Caco-2 (cell line): ENCODE data around the gene HSPA8. TPM values are rescaled to one million over a fixed set of nuclear protein-coding genes. Genes with fewer than 3 reads are reported as not detected.

Source experiments
- BruUV-seq: library from RNA; stranded (reverse); fragments of 400-500 nt; replicated peaks from 2 replicates; lab custom pipeline; 2021; lab: Mats Ljungman, UMichigan
- CTCF ChIA-PET: fragments of 300-600 bp; sonication (Branson Sonifier 250); formaldehyde crosslinking; loops from one replicate; lab custom pipeline; 2022; ENCODE audit warnings: antibody characterized with exemption; lab: Charles Lee
- POLR2A ChIA-PET: fragments of 300-600 bp; sonication (Branson Sonifier 250); formaldehyde crosslinking; loops from one replicate; lab custom pipeline; 2022; ENCODE audit warnings: antibody characterized with exemption; lab: Charles Lee
- DNase-seq, 2 experiments: peaks; one replicate each; pipeline versions ENCODE4 v3.0.0 to v3.0.0-alpha.2; 2020 to 2022
- H3K27me3 ChIP-seq: replicated peaks from 2 replicates; pipeline ENCODE4 v1.6.0; 2011; ENCODE audit warnings: low read length; ENCODE audit not compliant: control insufficient read depth, insufficient read depth
- H3K36me3 ChIP-seq: 2 replicates; pipeline ENCODE4 v1.5.1; 2011; ENCODE audit warnings: low read length; ENCODE audit not compliant: control insufficient read depth, insufficient read depth
- H3K4me1 ChIP-seq: fragments of 250-450 bp; sonication (Bioruptor Pico); 2 replicates; pipeline ENCODE4 v1.5.1; 2020; ENCODE audit warnings: mild to moderate bottlenecking
- H3K4me3 ChIP-seq: 2 replicates; pipeline ENCODE4 v1.5.1; 2011; ENCODE audit warnings: low read depth, mild to moderate bottlenecking, control low read depth, low read length
- H3K9me3 ChIP-seq: fragments of 250-450 bp; sonication (Bioruptor Pico); 2 replicates; pipeline ENCODE4 v1.5.1; 2020; ENCODE audit warnings: mild to moderate bottlenecking, moderate library complexity
- H3K27ac Mint-ChIP-seq: one replicate; pipeline ENCODE4 v1.8.0; 2022; ENCODE audit warnings: mixed read lengths; ENCODE audit not compliant: unreplicated experiment
- H3K27me3 Mint-ChIP-seq: one replicate; pipeline ENCODE4 v1.8.0; 2022; ENCODE audit warnings: mixed read lengths; ENCODE audit not compliant: insufficient read depth, unreplicated experiment
- H3K36me3 Mint-ChIP-seq: one replicate; pipeline ENCODE4 v1.8.0; 2022; ENCODE audit warnings: mild to moderate bottlenecking, mixed read lengths; ENCODE audit not compliant: insufficient read depth, unreplicated experiment
- H3K4me1 Mint-ChIP-seq: one replicate; pipeline ENCODE4 v1.8.0; 2022; ENCODE audit warnings: low read depth, mixed read lengths; ENCODE audit not compliant: unreplicated experiment
- H3K4me3 Mint-ChIP-seq: one replicate; pipeline ENCODE4 v1.8.0; 2022; ENCODE audit warnings: mild to moderate bottlenecking, moderate library complexity, mixed read lengths; ENCODE audit not compliant: unreplicated experiment
- H3K9me3 Mint-ChIP-seq: one replicate; pipeline ENCODE4 v1.8.0; 2022; ENCODE audit warnings: mixed read lengths; ENCODE audit not compliant: unreplicated experiment
- intact Hi-C: fragments of 100-400 bp; cut with micrococcal nuclease; formaldehyde crosslinking; loops from one replicate; pipeline ENCODE4 v1.10.0; 2022; ENCODE audit not compliant: unreplicated experiment
- total RNA-seq: library from RNA; stranded (reverse); gene quantifications from 2 replicates; pipeline ENCODE4 v1.2.3, GENCODE V29; 2022
- TF ChIP-seq, protein P1 (sequence below), 2 experiments: fragments of 200-600 bp in 1 of 2; IDR thresholded peaks; 1 replicate in 1 of 2; 2 replicates in 1 of 2; pipeline versions ENCODE4 v1.5.1 to v1.8.0; 2011 to 2022; ENCODE audit warnings: antibody characterized with exemption in 1 of 2, control low read depth in 1 of 2, inconsistent platforms in 1 of 2, low read depth in 1 of 2, low read length in 1 of 2, mild to moderate bottlenecking in 1 of 2, moderate library complexity in 1 of 2; ENCODE audit not compliant: insufficient read depth in 1 of 2, severe bottlenecking in 1 of 2, unreplicated experiment in 1 of 2

Gene HSPA8
- total RNA-seq, 1 experiment from 2014 or later: 1,923 TPM

DNA sequence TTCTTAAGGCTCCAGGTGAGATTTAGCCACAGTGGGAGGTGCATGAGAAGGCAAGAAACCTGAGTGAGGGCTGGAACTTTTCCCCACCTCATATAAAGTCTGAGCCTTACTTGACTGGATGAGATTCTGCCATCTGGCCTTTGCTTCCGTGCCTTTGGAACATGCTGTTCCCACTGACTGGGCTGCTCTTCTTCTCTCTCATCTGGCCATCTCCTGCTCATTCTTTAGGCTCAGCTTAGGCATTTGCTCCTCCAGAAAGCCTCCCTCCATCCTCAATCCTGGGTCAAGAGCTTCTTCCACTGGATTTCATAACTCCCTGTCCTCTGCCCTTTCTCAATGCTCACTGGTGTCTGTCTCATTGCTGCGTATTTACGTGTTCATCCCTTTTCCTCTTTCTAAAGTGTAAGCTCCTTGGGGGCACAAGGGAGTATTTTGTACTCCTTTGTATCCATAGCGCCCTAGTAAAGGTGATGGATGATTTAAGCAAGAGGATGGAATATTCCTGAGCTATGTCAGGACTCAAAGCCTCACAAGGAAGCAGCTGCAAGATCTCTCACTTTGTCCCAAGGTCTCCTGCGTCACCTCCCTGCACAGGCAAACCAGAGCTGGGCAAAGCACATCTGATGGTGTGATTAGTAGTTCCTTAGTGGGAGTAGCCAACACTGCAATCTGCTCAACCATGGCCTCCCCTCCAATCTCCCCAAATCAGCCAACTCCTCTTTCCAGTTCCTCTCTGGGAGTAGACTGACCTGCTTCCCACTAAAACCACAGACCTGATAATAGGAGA lies 15.3 kb downstream of the HSPA8 start:
- intact Hi-C loops: no loop called here
- Mint-ChIP-seq H3K36me3 (peaks cover 8% of the 10 kb centered on the region), H3K27me3 (no peaks in the 10 kb centered on the region), H3K4me1 (no peaks in the 10 kb centered on the region), H3K27ac (no peak overlapping the region), H3K4me3 (no peak overlapping the region), H3K9me3 (no peaks in the 10 kb centered on the region)
- Histone ChIP-seq H3K4me1 (no peaks in the 10 kb centered on the region), H3K4me3 (no peak overlapping the region), H3K36me3 (no peaks in the 10 kb centered on the region), H3K27me3 (no peaks in the 10 kb centered on the region), H3K9me3 (no peaks in the 10 kb centered on the region)
- DNase-seq: no peak
- ChIA-PET POLR2A (interaction anchor here (1.3 kb wide), 1 partner anchor 16 kb away, joined by 3 read pairs; no protein-coding TSS in a partner anchor), CTCF (interaction anchor here (0.6 to 1.1 kb wide), 2 partner anchors 10 to 16 kb away, joined by 3 to 4 read pairs; partner anchors contain the start of gene HSPA8)
- TF ChIP-seq, protein P1, sequence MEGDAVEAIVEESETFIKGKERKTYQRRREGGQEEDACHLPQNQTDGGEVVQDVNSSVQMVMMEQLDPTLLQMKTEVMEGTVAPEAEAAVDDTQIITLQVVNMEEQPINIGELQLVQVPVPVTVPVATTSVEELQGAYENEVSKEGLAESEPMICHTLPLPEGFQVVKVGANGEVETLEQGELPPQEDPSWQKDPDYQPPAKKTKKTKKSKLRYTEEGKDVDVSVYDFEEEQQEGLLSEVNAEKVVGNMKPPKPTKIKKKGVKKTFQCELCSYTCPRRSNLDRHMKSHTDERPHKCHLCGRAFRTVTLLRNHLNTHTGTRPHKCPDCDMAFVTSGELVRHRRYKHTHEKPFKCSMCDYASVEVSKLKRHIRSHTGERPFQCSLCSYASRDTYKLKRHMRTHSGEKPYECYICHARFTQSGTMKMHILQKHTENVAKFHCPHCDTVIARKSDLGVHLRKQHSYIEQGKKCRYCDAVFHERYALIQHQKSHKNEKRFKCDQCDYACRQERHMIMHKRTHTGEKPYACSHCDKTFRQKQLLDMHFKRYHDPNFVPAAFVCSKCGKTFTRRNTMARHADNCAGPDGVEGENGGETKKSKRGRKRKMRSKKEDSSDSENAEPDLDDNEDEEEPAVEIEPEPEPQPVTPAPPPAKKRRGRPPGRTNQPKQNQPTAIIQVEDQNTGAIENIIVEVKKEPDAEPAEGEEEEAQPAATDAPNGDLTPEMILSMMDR (IDR thresholded peaks at IDR 0.05; ENCODE audit: insufficient read depth in 1 of 2, low read depth in 1 of 2, low read length in 1 of 2, severe bottlenecking in 1 of 2, unreplicated experiment in 1 of 2): no peak
- BruUV-seq: no TSS peak

DNA sequence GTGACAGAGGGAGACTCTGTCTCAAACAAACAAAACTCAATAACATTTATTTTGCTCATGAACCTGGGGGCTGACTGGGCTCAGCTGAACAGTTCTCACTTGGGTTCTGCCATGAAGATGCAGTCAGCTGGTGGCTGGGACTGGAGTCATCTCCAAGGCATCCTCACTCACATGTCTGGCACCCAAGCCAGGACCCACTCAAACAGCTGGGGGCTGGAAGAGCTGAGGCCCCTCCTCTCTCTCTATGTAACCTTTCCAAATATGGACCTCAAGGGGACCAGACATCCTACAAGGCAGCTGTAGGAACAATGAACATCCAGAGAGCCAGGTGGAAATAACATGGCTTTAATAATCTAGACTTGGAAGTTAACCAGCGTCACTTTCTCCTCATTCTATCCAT lies 16.8 kb downstream of the HSPA8 start:
- no peak overlapping the region for H3K4me3 ChIP-seq
- H3K4me1 Mint-ChIP-seq: no peaks in the 10 kb centered on the region
- H3K27me3 ChIP-seq: no peaks in the 10 kb centered on the region; the same call in 1 of the 2 replicates
- intact Hi-C loops: no loop called here
- no TSS peak for BruUV-seq
- no peaks in the 10 kb centered on the region for H3K36me3 Mint-ChIP-seq
- ChIA-PET POLR2A (no interaction called here), CTCF (interaction anchor here (1.3 kb wide), 1 partner anchor 9 kb away, joined by 4 read pairs; no protein-coding TSS in a partner anchor)
- DNase-seq: no peak
- H3K4me3 Mint-ChIP-seq: no peak overlapping the region
- no peaks in the 10 kb centered on the region for H3K36me3 ChIP-seq
- no peaks in the 10 kb centered on the region for H3K9me3 ChIP-seq
- TF ChIP-seq, protein P1 (IDR thresholded peaks at IDR 0.05; ENCODE audit: insufficient read depth in 1 of 2, low read depth in 1 of 2, low read length in 1 of 2, severe bottlenecking in 1 of 2, unreplicated experiment in 1 of 2): no peak
- no peaks in the 10 kb centered on the region for H3K9me3 Mint-ChIP-seq
- H3K27me3 Mint-ChIP-seq: no peaks in the 10 kb centered on the region
- H3K27ac Mint-ChIP-seq: no peak overlapping the region
- H3K4me1 ChIP-seq: no peaks in the 10 kb centered on the region

DNA sequence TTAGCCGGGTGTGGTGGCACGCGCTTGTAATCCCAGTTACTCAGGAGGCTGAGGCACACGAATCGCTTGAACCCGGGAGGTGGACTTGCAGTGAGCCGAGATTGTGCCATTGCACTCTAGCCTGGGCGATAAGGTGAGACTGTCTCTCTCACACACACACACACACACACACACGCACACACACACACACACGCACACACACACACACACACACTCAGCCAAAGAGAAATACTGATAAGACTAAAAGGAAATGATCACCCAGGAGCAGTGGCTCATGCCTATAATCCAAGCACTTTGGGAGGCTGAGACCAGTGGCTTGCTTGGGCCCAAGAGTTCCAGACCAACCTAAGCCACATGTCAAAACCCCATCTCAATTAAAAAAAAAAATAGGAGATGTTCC lies 20.8 kb downstream of the HSPA8 start:
- Mint-ChIP-seq H3K36me3 (no peaks in the 10 kb centered on the region), H3K27me3 (no peaks in the 10 kb centered on the region), H3K4me3 (no peak overlapping the region), H3K9me3 (no peaks in the 10 kb centered on the region), H3K27ac (no peak overlapping the region), H3K4me1 (no peaks in the 10 kb centered on the region)
- H3K4me3 ChIP-seq: no peak overlapping the region
- H3K36me3 ChIP-seq: no peaks in the 10 kb centered on the region
- H3K27me3 ChIP-seq: no peaks in the 10 kb centered on the region; the same call in 1 of the 2 replicates
- no peaks in the 10 kb centered on the region for H3K9me3 ChIP-seq
- no TSS peak for BruUV-seq
- TF ChIP-seq, protein P1 (IDR thresholded peaks at IDR 0.05; ENCODE audit: insufficient read depth in 1 of 2, low read depth in 1 of 2, low read length in 1 of 2, severe bottlenecking in 1 of 2, unreplicated experiment in 1 of 2): no peak
- CTCF ChIA-PET: no interaction called here
- no peaks in the 10 kb centered on the region for H3K4me1 ChIP-seq
- intact Hi-C loops: no loop called here
- no peak for DNase-seq
- POLR2A ChIA-PET: no interaction called here
